Ovary (tissue), 9 donors: ENCODE results near the gene CAMTA1. TPM values are rescaled to one million over a fixed set of nuclear protein-coding genes. Genes with fewer than 3 reads are reported as not detected.

Experiments used
- DNase-seq, 5 donors: peaks; one replicate each; pipeline ENCODE4 v3.0.0-alpha.2; 2019 to 2020
- H3K27ac ChIP-seq, 2 donors: fragments of 200-600 bp; one replicate each; pipeline versions ENCODE4 v1.5.1 to v1.8.0; 2019 to 2022
- H3K27me3 ChIP-seq: fragments of 200-600 bp; one replicate; pipeline ENCODE4 v1.8.0; 2022
- H3K36me3 ChIP-seq: fragments of 200-600 bp; sonication (generic); one replicate; pipeline ENCODE4 v1.5.1; 2019
- H3K4me1 ChIP-seq: one replicate; pipeline ENCODE4 v1.8.1; 2013; ENCODE audit warnings: mild to moderate bottlenecking, moderate library complexity; ENCODE audit not compliant: insufficient read depth
- H3K4me3 ChIP-seq: fragments of 200-600 bp; sonication (generic); one replicate; pipeline ENCODE4 v1.5.1; 2017
- H3K9me3 ChIP-seq, 2 donors: fragments of 200-600 bp in 1 of 2; sonication (generic) in 1 of 2; one replicate each; pipeline versions ENCODE4 v1.5.1 to v1.8.1; 2013 to 2019; ENCODE audit warnings: mild to moderate bottlenecking in 1 of 2, moderate library complexity in 1 of 2
- CTCF ChIP-seq, 3 donors: fragments of 450-650 bp in 2 of 3; fragments of 200-600 bp in 1 of 3; IDR thresholded peaks; one replicate each; pipeline versions ENCODE4 v1.5.1 to v1.8.0; 2016 to 2022; ENCODE audit warnings: antibody characterized with exemption in 3 of 3, mild to moderate bottlenecking in 1 of 3
- EP300 ChIP-seq: sonication (generic); formaldehyde crosslinking; IDR thresholded peaks from one replicate; pipeline ENCODE4 v1.6.1; 2017; ENCODE audit warnings: antibody characterized with exemption
- POLR2A ChIP-seq: fragments of 450-650 bp; IDR thresholded peaks from one replicate; pipeline ENCODE4 v1.6.1; 2017; ENCODE audit warnings: antibody characterized with exemption, mild to moderate bottlenecking, moderate library complexity
- WGBS, 3 donors: extraction: QIAGEN DNeasy Blood & Tissue Kit in 1 of 3; methylation state at CpG; one replicate each; pipeline versions ENCODE4 v1.1.5 to v1.1.7; 2013 to 2017; 5-methylcytosine and 5-hydroxymethylcytosine counted together
- intact Hi-C, 4 donors: fragments of 100-400 bp; cut with DNase I; formaldehyde crosslinking; loops; one replicate each; pipeline versions ENCODE4 v1.11.0 to v1.15.1; 2022 to 2023
- polyA plus RNA-seq, 2 donors: library from polyadenylated mRNA; stranded (reverse); fragments of 200-250 nt in 1 of 2; fragments of 350-450 nt in 1 of 2; fragmentation: Illumina TruSeq in 1 of 2; extraction: RNeasy Lipid Tissue Mini Kit (QIAGEN cat#74804) in 1 of 2; gene quantifications; one replicate each; pipeline ENCODE4 v1.2.3, GENCODE V29; 2013 to 2014
- total RNA-seq, 7 donors: library from RNA; depleted of rRNA in 2 of 7; stranded (reverse); fragments of >200 nt in 2 of 7; fragmentation: NEBNext Ultra II Directional in 3 of 7; extraction: Animal tissue kit (Norgen Biotek cat#: 25700) in 3 of 7; gene quantifications; one replicate each; pipeline versions ENCODE4 v1.1.0 to v1.2.4, GENCODE V29; 2016 to 2023
- donor health status: DM: no; HTN: no; CAD: no; lungs with moderate emphysema.
- donor health status: DM: no; HTN: no; CAD: no.
- donor health status: Bipolar disorder and iron deficiency.
- donor health status: DM: yes; HTN: yes; CAD: no.
- donor health status: DM: no; HTN: no; CAD: no.
- donor health status: DM: yes; HTN: yes; CAD: no.

Gene CAMTA1
- total and polyA plus RNA-seq, 9 donors: 51.1 to 150 (median 67.4) TPM

- intact Hi-C loops: no loop called here
- Histone ChIP-seq H3K36me3 (no peaks in the 10 kb centered on the region), H3K9me3 (no peaks in the 10 kb centered on the region), H3K4me3 (no peak overlapping the region), H3K4me1 (no peaks in the 10 kb centered on the region), H3K27ac (no peak overlapping the region), H3K27me3 (no peaks in the 10 kb centered on the region)
- 82 to 83% (median 82%) methylated on average over 4 to 7 of the region's 7 CpGs for WGBS, 3 donors
- DNase-seq: no peak
- TF ChIP-seq POLR2A (no peak), CTCF (IDR thresholded peaks at IDR 0.05) (no peak), EP300 (no peak)
Measured at GRCh38 chr1:7658099-7658498, 872.8 kb downstream of the CAMTA1 start.

- no peak for TF ChIP-seq CTCF (IDR thresholded peaks at IDR 0.05)
- TF ChIP-seq POLR2A: no peak
- TF ChIP-seq EP300: no peak
- H3K27ac ChIP-seq: no peak overlapping the region
- H3K4me1 ChIP-seq: no peaks in the 10 kb centered on the region
- intact Hi-C loops: no loop called here
- H3K27me3 ChIP-seq: no peaks in the 10 kb centered on the region
- no peak overlapping the region for H3K4me3 ChIP-seq
- H3K36me3 ChIP-seq: no peaks in the 10 kb centered on the region
- WGBS, 3 donors: 68 to 89% (median 71%) methylated on average over 6 of the region's 6 CpGs
- no peaks in the 10 kb centered on the region for H3K9me3 ChIP-seq
- no peak for DNase-seq
Measured at GRCh38 chr1:7659514-7659913, 874.3 kb downstream of the CAMTA1 start.

GRCh38 chr1:7663451-7664146 is 878.3 kb downstream of the CAMTA1 start:
- Histone ChIP-seq H3K4me1 (no peaks in the 10 kb centered on the region), H3K9me3 (no peaks in the 10 kb centered on the region), H3K27me3 (no peaks in the 10 kb centered on the region), H3K36me3 (no peaks in the 10 kb centered on the region), H3K4me3 (no peak overlapping the region), H3K27ac (no peak overlapping the region)
- intact Hi-C loops: loop anchor here in 1 of 4 donors (2.0 kb wide), 1 partner anchor 89 kb away; no protein-coding TSS in a partner anchor
- no peak for DNase-seq
- WGBS, 3 donors: 87 to 91% (median 91%) methylated on average over 38 of the region's 38 CpGs
- TF ChIP-seq CTCF (IDR thresholded peaks at IDR 0.05): no peak
- no peak for TF ChIP-seq EP300
- TF ChIP-seq POLR2A: no peak

- intact Hi-C loops: loop anchor here in 1 of 4 donors (2.0 kb wide), 1 partner anchor 88 kb away; no protein-coding TSS in a partner anchor
- no peaks in the 10 kb centered on the region for H3K9me3 ChIP-seq
- no peak for DNase-seq
- H3K4me1 ChIP-seq: no peaks in the 10 kb centered on the region
- no peaks in the 10 kb centered on the region for H3K27me3 ChIP-seq
- H3K36me3 ChIP-seq: no peaks in the 10 kb centered on the region
- H3K27ac ChIP-seq: no peak overlapping the region
- WGBS, 3 donors: 83 to 88% (median 87%) methylated on average over 48 of the region's 48 CpGs
- TF ChIP-seq CTCF (IDR thresholded peaks at IDR 0.05) (no peak), POLR2A (no peak)
- H3K4me3 ChIP-seq: no peak overlapping the region
Measured at GRCh38 chr1:7664147-7664892, 879.1 kb downstream of the CAMTA1 start.
